OCI-LY1 (cell line): ENCODE data around the gene GOLGB1.

ENCODE experiments used
- CTCF ChIP-seq: fragments of 200-600 bp; sonication (generic), shearing (Covaris generic); IDR thresholded peaks from 2 replicates; pipeline ENCODE4 v1.5.1; 2017; ENCODE audit warnings: mild to moderate bottlenecking, antibody characterized with exemption, low read length, moderate library complexity, mixed read lengths
- EZH2 ChIP-seq: fragments of 200-600 bp; sonication (generic), shearing (Covaris generic); IDR thresholded peaks from 2 replicates; pipeline ENCODE4 v1.8.0; 2017; ENCODE audit warnings: borderline replicate concordance, mixed run types, mild to moderate bottlenecking, antibody characterized with exemption, low read length, moderate library complexity, mixed read lengths

DNA sequence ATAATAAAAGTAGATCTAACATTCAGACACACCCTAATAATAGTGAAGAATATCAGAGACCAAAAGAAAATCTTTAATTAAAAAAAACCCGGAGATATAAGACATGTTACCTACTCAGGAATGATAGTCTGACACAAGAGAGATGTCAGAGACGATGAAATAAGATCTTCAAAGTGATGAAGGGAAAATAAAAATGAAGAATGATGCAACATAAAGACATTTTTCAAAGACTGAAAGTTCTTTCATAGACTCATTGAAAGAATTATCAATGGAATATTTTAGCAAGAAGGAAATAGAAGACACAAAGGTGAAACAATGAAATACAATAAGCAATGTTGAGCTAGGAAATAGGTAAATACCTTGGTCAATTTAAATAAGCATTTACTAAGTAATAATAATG lies 108.4 kb downstream of the GOLGB1 start:
- no peak for TF ChIP-seq CTCF
- no peak for TF ChIP-seq EZH2
